A549 (cell line): Measurements from ENCODE around the gene TMCC3. TPM values are rescaled to one million over a fixed set of nuclear protein-coding genes. Genes with fewer than 3 reads are reported as not detected.

Source experiments
- ATAC-seq, 2 experiments: fragments of 200-7000 bp in 1 of 2; fragments of >200 bp in 1 of 2; cut with Nextera tagmentation in 1 of 2; cut with Tn5 transposase in 1 of 2; 3 replicates each; pipeline versions ENCODE4 v1.8.0 to v1.9.1; 2018 to 2020; ENCODE audit warnings: mild to moderate bottlenecking in 1 of 2, moderate library complexity in 1 of 2
- CTCF ChIA-PET: fragments of 300-600 bp; sonication (Branson Sonifier 250); formaldehyde crosslinking; extraction: SDS; loops from one replicate; lab custom pipeline; 2021; ENCODE audit warnings: antibody characterized with exemption, inconsistent platforms; lab: Yijun Ruan, JAX
- POLR2A ChIA-PET: fragments of 350-600 bp; formaldehyde crosslinking; extraction: SDS; loops from one replicate; lab custom pipeline; 2021; ENCODE audit warnings: antibody characterized with exemption, inconsistent platforms; lab: Yijun Ruan, JAX
- DNase-seq, 2 experiments: peaks; one replicate each; pipeline versions ENCODE4 v3.0.0 to v3.0.0-alpha.2; 2011 to 2016; ENCODE audit warnings: low read depth in 1 of 2, low spot score in 1 of 2
- FAIRE-seq: peaks from 2 replicates; lab custom pipeline; 2011; peaks lifted over from hg19 to GRCh38; lab: Jason Lieb, UNC
- H3K27ac ChIP-seq, 2 experiments: fragments of >200 bp; sonication (Bioruptor Twin); formaldehyde crosslinking; 3 replicates each; pipeline ENCODE4 v1.5.1; 2016 to 2017
- H3K4me1 ChIP-seq: fragments of >200 bp; sonication (Bioruptor Twin); formaldehyde crosslinking; 3 replicates; pipeline ENCODE4 v1.6.1; 2016
- H3K4me2 ChIP-seq: fragments of >200 bp; sonication (Bioruptor Twin); formaldehyde crosslinking; 3 replicates; pipeline ENCODE4 v1.6.1; 2016
- H3K4me3 ChIP-seq: fragments of >200 bp; sonication (Bioruptor Twin); formaldehyde crosslinking; 3 replicates; pipeline ENCODE4 v1.5.1; 2016
- H3K9me3 ChIP-seq: fragments of >200 bp; sonication (Bioruptor Twin); formaldehyde crosslinking; 3 replicates; pipeline ENCODE4 v1.6.1; 2016
- ATOH8 ChIP-seq: fragments of 250-450 bp; sonication (Bioruptor Pico); IDR thresholded peaks from 2 replicates; pipeline ENCODE4 v1.5.0; 2020; ENCODE audit warnings: low read depth, mild to moderate bottlenecking, moderate library complexity
- CBX2 ChIP-seq: fragments of 200-600 bp; sonication (generic); IDR thresholded peaks from 2 replicates; pipeline ENCODE4 v1.6.1; 2016; ENCODE audit warnings: low read depth, mild to moderate bottlenecking, borderline replicate concordance
- CEBPB ChIP-seq, 2 experiments: fragments of >200 bp in 1 of 2; sonication (Bioruptor Twin) in 1 of 2; formaldehyde crosslinking in 1 of 2; IDR thresholded peaks; 2 replicates each; pipeline ENCODE4 v1.6.1; 2012 to 2016
- CTCF ChIP-seq: fragments of >200 bp; sonication (Bioruptor Twin); formaldehyde crosslinking; IDR thresholded peaks from 3 replicates; pipeline ENCODE4 v1.5.1; 2016
- EP300 ChIP-seq, 2 experiments: fragments of >200 bp; sonication (Bioruptor Twin); formaldehyde crosslinking; IDR thresholded peaks; 2 replicates in 1 of 2; 3 replicates in 1 of 2; pipeline ENCODE4 v1.6.1; 2016 to 2017
- FOSL2 ChIP-seq, 2 experiments: fragments of 450-650 bp in 1 of 2; fragments of >200 bp in 1 of 2; sonication (Bioruptor Twin) in 1 of 2; formaldehyde crosslinking; IDR thresholded peaks; 2 replicates each; pipeline versions ENCODE4 v1.5.0 to v1.6.1; 2016 to 2020; ENCODE audit warnings: mild to moderate bottlenecking in 1 of 2, moderate library complexity in 1 of 2
- HEYL ChIP-seq: fragments of 250-450 bp; sonication (Bioruptor Pico); IDR thresholded peaks from 2 replicates; pipeline ENCODE4 v1.8.0; 2021; ENCODE audit warnings: mild to moderate bottlenecking, moderate library complexity
- HMGXB4 ChIP-seq: fragments of 250-450 bp; sonication (Bioruptor Pico); IDR thresholded peaks from 2 replicates; pipeline ENCODE4 v1.5.0; 2021; ENCODE audit warnings: mild to moderate bottlenecking, moderate library complexity, borderline replicate concordance
- JUN ChIP-seq, 2 experiments: fragments of >200 bp; sonication (Bioruptor Twin); formaldehyde crosslinking; IDR thresholded peaks; 2 replicates in 1 of 2; 3 replicates in 1 of 2; pipeline ENCODE4 v1.6.1; 2016 to 2017
- MAZ ChIP-seq: fragments of 150-350 bp; IDR thresholded peaks from 2 replicates; pipeline ENCODE4 v1.6.1; 2014; ENCODE audit warnings: antibody characterized with exemption, low read depth, low read length, borderline replicate concordance
- NFE2L2 ChIP-seq: fragments of 150-350 bp; conservative IDR thresholded peaks from 2 replicates; pipeline ENCODE4 v1.6.1; 2014; ENCODE audit warnings: low read length
- NR3C1 ChIP-seq: fragments of >200 bp; sonication (Bioruptor Twin); formaldehyde crosslinking; IDR thresholded peaks from 3 replicates; pipeline ENCODE4 v1.6.1; 2017
- PBX3 ChIP-seq: IDR thresholded peaks from 2 replicates; pipeline ENCODE4 v1.6.1; 2012
- POLR2A ChIP-seq: IDR thresholded peaks from 2 replicates; pipeline ENCODE4 v1.6.1; 2012; ENCODE audit warnings: mild to moderate bottlenecking, low read length
- RCOR1 ChIP-seq: fragments of 150-350 bp; IDR thresholded peaks from 2 replicates; pipeline ENCODE4 v1.6.1; 2014; ENCODE audit warnings: antibody characterized with exemption, low read length, low read depth
- TP53 ChIP-seq: fragments of 250-450 bp; sonication (Bioruptor Pico); IDR thresholded peaks from 2 replicates; pipeline ENCODE4 v1.5.0; 2021; ENCODE audit warnings: mild to moderate bottlenecking, moderate library complexity
- USF2 ChIP-seq: fragments of 450-650 bp; IDR thresholded peaks from 2 replicates; pipeline ENCODE4 v1.6.1; 2014; ENCODE audit warnings: antibody characterized with exemption
- ZNF302 ChIP-seq: fragments of 250-450 bp; sonication (Bioruptor Pico); IDR thresholded peaks from 2 replicates; pipeline ENCODE4 v1.9.0; 2021; ENCODE audit warnings: inconsistent platforms, mild to moderate bottlenecking, moderate library complexity
- WGBS: methylation state at CpG from one replicate; pipeline ENCODE4 v1.1.6; 2017; ENCODE audit errors: missing lambda C conversion rate; 5-methylcytosine and 5-hydroxymethylcytosine counted together
- polyA plus RNA-seq, 4 experiments: library from polyadenylated mRNA; depleted of rRNA in 3 of 4; stranded (reverse); fragments of >200 nt; fragmentation: RNase III in 1 of 4; extraction: RNeasy Plus Mini Kit Qiagen cat#74134 plus additional on column Dnase treatment in 1 of 4; gene quantifications; 2 replicates in 3 of 4; 3 replicates in 1 of 4; pipeline ENCODE4 v1.2.3, GENCODE V29; 2011 to 2017

TMCC3 gene
- polyA plus RNA-seq, 2 of the 4 experiments (the other 2 are of a cell fraction) = 0.50 to 0.62 TPM

- Histone ChIP-seq H3K9me3 (no peaks in the 10 kb centered on the region), H3K27ac (no peak overlapping the region), H3K4me3 (no peak overlapping the region), H3K4me2 (no peak overlapping the region), H3K4me1 (no peaks in the 10 kb centered on the region)
- DNase-seq = no peak
- POLR2A ChIA-PET = no interaction called here
- no peak for ATAC-seq
- WGBS = 57% methylated on average over 4 of the region's 9 CpGs
- FAIRE-seq = no peak
- CTCF ChIA-PET = interaction anchor here (0.7 kb wide), 1 partner anchor 15 kb away, joined by 3 read pairs; no protein-coding TSS in a partner anchor
- TF ChIP-seq HEYL (CRISPR knock-in tag) = no peak
- TF ChIP-seq MAZ = no peak
- no peak for TF ChIP-seq PBX3
- no peak for TF ChIP-seq HMGXB4 (CRISPR knock-in tag)
- no peak for TF ChIP-seq NR3C1
- no peak for TF ChIP-seq FOSL2 (IDR thresholded peaks at IDR 0.05)
- no peak for TF ChIP-seq FOSL2 (CRISPR knock-in tag; IDR thresholded peaks at IDR 0.05)
- TF ChIP-seq POLR2A = no peak
- TF ChIP-seq CTCF = no peak
- no peak for TF ChIP-seq RCOR1
- no peak for TF ChIP-seq TP53
- no peak for TF ChIP-seq EP300 (IDR thresholded peaks at IDR 0.05)
- TF ChIP-seq CBX2 = no peak
- no peak for TF ChIP-seq ATOH8
- no peak for TF ChIP-seq USF2
- TF ChIP-seq CEBPB (IDR thresholded peaks at IDR 0.05) = no peak
Observed at GRCh38 chr12:94678379-94678778, 28.0 kb upstream of the TMCC3 start.

- H3K27ac ChIP-seq = no peak overlapping the region
- no peak for DNase-seq
- ChIA-PET POLR2A (no interaction called here), CTCF (interaction anchor here (0.6 kb wide), 1 partner anchor 1236 kb away, joined by 3 read pairs; no protein-coding TSS in a partner anchor)
- H3K9me3 ChIP-seq = no peaks in the 10 kb centered on the region
- FAIRE-seq = no peak
- no peaks in the 10 kb centered on the region for H3K4me1 ChIP-seq
- no peak for TF ChIP-seq CBX2
- no peak for TF ChIP-seq CTCF
- no peak for TF ChIP-seq NFE2L2
- TF ChIP-seq ZNF302 (CRISPR knock-in tag) = no peak
- TF ChIP-seq USF2 = no peak
- no peak for TF ChIP-seq JUN (IDR thresholded peaks at IDR 0.05)
- H3K4me2 ChIP-seq = no peak overlapping the region
- ATAC-seq = no peak
- WGBS = 77% methylated on average over 1 of the region's 1 CpG
- H3K4me3 ChIP-seq = no peak overlapping the region
Observed at GRCh38 chr12:94677778-94678177, 27.4 kb upstream of the TMCC3 start.
